ENCODE results near the gene SS18L1. TPM values are rescaled to one million over a fixed set of nuclear protein-coding genes. Genes with fewer than 3 reads are reported as not detected.

Gene SS18L1
- total RNA-seq, 1 donor from 2014 or later, result 19.3 TPM

DNA sequence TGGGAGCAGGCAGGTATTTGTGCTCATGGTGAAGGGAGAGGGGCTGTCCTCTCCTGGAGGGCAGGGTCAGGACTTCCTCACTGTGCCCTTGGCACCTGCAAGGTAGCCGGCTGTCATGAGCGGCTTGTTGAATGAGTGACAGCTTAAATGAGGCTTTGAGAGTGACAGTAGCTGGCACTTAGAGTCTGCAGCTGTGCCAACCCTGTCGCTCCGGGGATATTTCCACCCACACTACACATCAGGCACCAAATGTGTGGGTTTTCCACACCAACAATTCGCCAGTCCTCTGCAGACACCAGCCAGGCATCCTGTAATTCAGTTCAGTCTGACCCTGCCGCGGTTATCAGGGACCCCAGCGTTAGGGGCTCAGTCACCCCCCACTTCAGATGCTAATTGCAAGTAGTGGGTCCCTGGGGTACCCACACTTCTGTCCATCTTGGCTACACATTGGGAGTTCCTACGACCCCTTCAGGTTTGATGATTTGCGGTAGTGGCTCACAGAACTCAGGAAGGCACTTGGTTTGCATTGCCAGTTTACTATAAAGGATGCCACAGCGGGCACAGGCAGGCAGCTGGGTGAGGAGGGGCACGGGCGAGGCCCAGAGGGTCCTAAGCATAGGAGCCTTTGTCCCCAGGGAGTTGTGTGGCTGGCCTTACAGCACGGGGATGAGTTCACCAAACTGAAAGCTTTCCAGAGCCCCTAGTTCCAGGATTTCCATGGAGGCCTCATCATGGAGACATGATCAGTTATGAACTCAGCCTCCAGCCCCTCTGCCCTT is 48.4 kb downstream of the SS18L1 start:
- DNase-seq (ENCODE audit: low read depth), result no peak

DNA sequence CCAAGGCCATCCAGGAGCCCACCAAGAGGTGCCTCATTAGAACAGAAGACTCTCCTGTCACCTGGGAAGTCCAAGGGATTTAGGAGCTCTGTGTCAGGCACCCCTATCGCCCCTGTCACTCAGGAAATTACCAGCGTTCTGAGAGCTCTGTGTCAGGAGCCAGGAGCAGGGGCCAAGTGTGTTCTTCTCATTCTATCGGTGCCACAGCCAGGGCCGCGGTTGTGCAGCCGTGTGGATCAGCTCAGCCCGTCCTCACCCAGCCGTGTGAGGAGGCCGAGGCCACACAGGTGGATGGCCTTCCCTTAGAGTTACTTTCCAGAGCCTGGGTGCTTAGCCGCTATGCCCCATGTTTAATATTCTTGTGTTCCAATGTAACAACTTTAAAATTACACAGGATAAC is 49.1 kb downstream of the SS18L1 start:
- DNase-seq (ENCODE audit: low read depth), result no peak

DNA sequence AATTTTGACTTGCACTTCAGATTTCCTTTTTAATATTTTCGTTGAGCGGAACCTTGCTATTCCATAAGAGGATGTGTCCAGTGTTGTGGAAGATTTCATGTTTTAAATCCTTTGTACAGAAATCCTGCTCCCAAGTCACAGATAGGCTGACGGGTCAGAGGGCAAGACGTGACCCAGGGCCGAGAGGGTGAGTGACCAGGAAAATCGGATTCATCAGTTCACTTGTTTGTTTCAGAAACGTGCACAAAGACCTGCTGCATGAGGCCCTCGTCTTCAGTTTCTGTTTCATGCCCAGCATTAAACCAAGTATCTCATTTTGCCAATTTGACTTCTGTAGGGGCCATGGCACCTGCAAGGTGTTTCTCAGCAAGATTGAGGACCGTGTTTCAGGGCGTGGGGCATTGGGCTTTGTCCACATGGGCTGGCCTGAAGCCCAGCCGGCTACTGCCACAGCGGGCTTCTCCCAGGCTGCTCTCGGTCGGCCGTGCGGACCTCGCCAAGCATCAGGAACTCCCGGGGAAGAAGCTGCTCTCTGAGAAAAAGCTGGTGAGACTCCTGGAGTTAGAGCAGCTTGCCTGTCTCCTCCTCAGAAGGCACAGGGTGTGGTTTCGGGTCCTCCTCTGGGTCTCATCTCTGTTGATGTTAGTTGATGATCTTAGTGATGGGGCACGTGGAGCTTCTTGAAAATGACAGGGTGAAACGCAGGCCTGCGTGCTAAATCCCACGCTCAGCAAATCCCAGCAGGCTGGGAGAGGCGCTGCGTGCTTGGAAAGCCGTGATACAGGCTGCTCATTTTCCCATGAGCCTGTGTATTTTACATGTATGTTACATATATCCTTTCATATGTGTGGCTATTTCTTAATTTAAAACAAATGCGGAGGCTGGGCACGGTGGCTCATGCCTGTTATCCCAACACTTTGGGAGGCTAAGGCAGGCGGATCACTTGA is 49.8 kb downstream of the SS18L1 start:
- no peak for DNase-seq (ENCODE audit: low read depth)

DNA sequence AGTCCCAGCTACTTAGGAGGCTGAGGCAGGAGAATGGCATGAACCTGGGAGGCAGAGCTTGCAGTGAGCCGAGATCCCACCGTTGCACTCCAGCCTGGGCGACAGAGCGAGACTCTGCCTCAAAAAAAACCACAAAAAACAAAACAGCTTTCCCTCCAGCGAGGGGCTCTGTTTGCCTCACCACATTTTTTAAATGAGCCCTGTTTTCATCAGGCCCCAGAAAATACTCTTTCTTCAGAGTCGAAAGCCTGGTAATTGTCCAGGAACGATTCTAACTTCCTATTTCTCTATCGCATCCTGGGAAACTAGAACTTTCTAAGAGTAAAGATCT is 51.5 kb downstream of the SS18L1 start:
- no peak for DNase-seq (ENCODE audit: low read depth)

DNA sequence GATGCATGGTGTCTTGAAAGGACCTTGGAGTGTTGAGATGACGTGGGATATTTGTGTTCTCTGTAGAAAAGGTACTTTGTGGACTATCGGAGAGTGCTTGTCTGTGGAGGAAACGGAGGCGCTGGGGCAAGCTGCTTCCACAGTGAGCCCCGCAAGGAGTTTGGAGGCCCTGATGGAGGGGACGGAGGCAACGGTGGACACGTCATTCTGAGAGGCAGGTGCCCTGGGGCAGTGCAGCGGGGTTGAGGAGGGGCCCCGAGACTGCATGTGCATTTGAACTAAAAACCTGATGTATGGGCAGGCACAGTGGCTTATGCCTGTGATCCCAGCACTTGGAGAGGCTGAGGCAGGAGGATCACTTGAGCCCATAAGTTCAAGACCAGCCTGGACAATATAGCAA is 52.2 kb downstream of the SS18L1 start:
- DNase-seq (ENCODE audit: low read depth), result no peak

DNA sequence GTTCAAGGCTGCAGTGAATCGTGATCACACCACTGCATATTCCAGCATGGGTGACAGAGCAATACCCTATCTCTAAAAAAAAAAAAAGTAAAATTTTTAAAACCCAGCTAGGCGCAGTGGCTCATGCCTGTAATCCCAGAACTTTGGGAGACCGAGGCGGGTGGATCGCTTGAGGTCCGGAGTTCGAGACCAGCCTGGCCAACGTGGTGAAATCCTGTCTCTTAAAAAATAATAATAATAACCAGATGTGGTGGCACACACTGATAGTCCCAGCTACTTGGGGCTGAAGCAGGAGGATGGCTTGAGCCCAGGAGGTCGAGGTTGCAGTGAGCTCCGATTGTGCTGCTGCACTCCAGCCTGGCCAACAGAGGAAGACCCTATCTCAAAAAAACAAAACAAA is 52.7 kb downstream of the SS18L1 start:
- DNase-seq (ENCODE audit: low read depth), result no peak

DNA sequence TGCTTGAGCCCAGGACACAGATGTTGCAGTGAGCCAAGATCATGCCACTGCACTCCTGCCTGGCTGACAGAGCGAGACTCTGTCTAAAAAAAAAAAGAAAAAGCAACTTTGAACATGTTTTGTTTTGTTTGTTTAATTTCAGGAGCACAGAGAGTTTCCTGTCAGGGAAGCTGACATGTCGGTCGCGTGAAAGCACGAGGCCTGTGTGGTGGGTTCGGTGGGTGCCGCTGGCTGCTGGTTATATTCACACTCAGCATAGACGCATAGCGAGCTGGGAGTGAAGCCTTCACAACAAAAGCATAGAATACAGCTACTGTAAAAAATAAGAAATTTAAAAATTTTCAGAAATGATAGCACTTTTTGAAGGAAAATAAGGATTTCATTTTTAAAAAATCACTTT is 53.7 kb downstream of the SS18L1 start:
- no peak for DNase-seq (ENCODE audit: low read depth)

DNA sequence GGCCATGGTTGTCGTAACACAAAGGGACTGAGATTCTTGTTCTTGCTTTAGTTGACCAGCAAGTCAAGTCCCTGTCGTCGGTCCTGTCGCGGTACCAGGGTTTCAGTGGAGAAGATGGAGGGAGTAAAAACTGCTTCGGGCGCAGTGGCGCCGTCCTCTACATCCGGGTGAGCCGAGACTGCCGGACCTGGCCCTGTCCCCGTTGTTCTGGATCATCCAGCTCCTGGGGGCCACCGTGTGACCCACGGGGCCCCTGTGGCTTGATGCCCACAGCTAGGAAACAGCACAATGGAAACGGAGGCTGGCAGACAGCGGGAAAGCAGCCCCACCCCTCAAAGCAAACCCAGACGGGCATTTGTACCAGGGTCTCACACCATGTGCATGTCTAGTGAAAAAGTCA is 54.2 kb downstream of the SS18L1 start:
- DNase-seq (ENCODE audit: low read depth), result no peak

DNA sequence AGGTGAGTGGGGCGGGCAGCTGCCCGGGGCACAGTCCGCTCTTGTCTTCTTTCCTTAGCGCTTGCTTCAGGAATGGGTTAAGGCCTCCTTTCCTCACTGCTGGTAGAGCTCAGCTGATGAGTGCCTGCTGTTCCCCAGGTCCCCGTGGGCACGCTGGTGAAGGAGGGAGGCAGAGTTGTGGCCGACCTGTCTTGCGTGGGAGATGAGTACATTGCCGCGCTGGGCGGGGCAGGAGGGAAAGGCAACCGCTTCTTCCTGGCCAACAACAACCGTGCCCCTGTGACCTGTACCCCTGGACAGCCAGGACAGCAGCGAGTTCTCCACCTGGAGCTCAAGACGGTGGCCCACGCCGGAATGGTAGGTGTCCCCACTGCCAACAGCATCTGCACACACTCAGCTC is 54.9 kb downstream of the SS18L1 start:
- DNase-seq (ENCODE audit: low read depth), result no peak

DNA sequence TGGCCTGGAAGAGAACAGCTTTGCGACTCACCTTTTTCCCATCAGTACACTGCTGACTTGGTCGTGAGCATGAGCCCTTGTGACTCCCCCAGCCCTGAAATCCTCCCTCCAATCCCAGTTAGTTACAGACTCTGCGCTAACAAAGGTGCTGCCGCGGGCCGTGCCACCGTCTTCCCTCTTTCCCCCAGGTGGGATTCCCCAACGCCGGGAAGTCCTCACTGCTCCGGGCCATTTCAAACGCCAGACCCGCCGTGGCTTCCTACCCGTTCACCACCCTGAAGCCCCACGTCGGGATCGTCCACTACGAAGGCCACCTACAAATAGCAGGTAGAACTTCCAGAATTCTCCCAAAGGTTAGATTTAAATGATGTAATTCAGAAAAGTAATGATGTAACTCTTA is 55.4 kb downstream of the SS18L1 start:
- DNase-seq (ENCODE audit: low read depth), result no peak

DNA sequence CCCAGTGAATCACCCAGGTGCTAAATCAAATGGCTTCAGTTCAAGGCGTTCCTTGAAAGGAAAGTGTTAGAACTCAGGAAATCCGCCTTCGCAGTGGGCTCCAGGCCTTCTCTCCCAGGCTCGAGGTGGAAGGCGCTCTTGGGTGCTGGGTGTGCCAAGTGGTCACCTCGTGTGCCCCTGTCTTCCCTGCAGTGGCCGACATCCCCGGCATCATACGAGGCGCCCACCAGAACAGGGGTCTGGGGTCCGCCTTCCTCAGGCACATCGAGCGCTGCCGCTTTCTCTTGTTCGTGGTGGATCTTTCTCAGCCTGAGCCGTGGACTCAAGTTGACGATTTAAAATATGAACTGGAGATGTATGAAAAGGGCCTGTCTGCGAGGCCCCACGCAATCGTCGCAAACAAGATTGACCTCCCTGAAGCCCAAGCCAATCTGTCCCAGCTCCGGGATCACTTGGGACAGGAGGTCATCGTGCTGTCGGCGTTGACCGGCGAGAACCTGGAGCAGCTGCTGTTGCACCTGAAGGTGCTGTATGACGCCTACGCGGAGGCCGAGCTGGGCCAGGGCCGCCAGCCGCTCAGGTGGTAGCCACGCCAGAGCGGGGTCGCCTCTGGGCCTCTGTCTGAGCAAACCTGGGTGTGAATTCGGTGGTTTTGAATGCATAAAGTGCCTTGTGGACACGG is 57.1 kb downstream of the SS18L1 start:
- no peak for DNase-seq (ENCODE audit: low read depth)

DNA sequence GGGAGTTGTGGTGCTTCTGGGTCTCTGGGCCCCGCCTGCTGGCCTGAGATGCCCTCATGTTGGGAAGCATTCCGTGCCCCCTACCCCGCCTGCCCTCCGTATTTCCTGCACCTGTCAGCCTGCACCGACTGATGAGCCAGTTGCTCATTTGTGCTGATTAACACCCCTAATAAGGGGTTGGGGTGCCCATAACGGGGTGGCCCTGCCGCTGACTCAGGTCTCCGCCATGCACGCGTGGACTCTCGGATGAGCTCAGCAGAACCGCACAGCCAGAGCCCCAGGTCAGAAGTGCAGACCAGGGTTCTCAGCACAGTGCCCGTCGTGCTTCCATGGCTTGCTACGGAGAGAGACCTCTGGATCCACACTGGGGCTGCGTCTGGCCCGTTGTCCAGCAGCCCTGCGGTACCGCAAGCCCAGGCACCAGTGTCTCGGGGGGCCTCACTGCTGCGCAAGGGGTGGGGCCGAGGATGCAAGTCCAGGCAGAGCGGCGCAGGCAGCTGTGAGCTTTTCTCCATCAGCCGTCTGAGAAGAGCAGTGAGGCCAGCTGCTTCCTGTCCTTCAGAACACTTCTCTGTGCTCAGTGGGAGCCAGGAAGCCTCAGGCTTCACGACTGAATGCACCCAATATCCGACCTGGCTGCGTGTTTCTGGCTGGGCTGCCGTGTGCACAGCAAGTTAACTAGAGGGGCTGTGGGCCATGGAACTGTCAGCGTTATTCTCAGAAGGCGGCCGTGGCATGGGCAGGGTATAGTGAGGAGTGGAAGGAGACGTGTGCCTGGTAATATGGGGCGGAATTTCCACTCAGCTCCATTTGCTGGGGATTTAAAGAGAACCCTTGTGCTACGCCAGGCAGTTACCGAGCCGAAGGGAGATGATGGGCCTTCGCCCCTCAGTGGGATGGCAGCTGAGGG is 57.9 kb downstream of the SS18L1 start:
- no peak for DNase-seq (ENCODE audit: low read depth)

DNA sequence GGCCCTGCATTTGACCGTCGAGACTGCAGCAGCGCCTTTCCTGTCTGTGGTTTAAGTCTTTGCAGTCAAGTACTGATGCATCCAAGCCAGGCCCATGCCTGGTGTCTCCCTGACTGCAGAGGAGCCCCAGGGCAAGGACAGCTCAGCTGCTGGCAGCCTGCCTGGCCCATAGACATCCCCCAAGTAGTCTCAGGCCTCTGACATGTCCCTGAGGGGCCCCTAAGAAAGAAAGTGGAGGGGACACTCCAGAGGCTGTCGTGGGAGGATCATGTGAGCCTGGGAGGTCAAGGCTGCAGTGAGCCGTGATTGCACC is 58.5 kb downstream of the SS18L1 start:
- no peak for DNase-seq (ENCODE audit: low read depth)

DNA sequence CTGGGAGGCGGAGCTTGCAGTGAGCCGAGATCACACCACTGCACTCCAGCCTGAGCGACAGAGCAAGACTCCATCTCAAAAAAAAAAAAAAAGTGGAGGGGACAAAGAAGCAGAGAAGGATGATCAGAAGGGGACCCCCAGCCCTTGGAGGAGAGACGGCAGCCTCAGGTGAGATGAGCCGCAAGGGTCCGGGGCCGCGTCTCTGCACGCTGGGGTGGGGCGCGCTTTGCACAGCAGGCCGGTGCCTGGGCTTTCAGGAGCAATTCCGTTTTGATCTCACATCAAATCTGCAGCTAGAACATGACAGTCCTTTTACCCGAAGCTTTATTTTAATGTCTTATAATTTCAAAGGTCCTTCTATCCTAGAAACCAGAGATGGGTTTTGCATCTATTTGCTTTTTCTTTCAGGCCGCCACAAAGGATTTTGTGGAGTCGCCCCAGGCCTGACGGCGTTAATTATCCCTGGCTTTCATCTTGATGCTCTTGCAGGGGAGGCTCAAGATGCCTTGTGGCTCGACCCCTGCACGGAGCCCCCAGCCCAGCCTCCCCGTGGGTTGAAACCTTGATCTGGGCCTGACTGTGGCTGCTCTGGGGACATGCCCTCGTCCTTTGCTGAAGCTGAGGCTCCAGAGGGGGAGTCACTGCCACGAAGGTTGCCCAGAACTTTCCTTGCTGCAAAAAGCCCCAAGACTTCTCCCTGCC is 59.3 kb downstream of the SS18L1 start:
- no peak for DNase-seq (ENCODE audit: low read depth)

DNA sequence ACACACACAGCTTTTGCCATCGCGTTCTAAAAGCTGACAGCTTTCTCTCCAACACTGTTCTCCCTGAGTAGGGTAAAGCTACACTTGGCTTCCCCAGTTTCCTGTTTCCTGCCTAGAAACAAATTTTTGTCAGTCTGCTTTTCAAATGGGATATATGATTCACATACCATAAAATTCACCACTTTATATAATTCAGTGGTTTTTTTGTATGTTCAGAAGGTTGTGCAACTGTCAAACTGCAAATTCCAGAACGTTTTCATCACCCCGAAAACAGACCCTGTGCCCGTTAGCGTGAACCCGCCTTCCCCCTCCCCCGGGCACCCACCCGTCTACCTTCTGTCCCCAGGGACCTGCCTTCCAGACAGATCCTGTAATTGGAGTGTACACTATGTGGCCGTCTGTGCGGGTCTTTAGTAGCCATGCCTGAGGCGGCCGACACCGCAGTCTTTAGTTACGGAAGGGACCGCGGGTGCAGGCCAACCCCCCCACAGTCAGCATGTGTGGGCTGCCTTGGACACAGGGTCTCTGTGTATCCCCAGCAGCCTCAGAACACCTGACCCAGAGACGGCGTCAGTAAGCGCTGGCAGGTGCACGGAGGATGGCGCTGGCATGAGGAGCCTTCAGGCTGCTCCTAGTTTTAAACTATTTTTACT is 59.9 kb downstream of the SS18L1 start:
- no peak for DNase-seq (ENCODE audit: low read depth)

DNA sequence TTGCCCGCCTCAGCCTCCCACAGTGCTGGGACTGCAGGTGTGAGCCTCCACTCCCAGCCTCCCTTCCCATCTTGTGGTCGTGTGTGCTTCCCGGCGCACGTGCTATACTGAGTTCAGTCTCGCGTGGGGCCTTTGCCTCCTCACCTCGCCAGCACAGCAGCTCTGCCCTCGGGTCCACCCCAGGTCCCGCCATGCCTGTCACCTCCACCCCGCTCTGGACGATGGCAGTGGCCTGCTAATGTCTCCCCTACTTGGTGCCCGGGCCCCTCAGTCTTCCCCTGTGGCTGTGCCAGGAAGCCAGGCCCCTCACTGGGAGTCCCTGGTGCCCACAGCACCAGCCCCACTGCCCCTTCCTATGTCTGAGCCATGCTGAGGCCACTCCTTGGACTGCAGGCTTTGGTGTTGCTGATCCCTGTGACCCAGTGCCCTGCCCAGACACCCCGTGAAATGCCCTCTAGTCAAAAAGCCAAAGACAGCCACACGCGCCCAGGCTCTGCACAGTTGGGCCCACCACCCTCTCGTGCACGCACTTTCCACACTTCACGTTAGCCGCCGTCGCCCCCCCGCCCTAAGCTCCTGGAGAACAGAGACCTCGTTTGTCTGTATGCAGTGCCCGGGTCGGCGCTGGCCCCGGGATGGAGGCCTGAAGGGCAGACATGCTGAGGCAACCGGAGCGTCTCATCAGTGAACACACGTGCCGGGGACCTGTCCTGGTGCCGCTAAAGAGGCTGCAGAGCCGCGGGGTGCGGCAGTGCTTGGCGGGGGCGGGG is 62.2 kb downstream of the SS18L1 start:
- DNase-seq (ENCODE audit: low read depth), result no peak

DNA sequence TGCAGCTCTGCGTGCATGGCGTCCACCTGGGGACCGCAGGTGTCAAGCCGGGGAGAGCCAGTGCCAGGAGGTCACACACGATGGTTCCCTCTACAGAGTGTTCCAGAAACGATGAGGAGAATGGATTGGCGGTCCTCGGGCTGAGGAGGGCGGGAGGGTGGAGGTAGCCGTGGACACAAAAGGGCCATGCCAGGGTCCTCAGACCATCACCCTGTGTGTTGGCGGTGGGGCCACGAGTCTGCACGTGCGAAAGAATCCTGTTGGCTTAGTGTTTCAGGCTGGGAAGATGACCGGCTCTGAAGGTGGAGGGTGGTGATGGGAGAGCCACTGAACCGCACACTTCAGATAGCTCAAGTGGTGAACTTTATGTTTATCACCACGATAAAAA is 62.8 kb downstream of the SS18L1 start:
- DNase-seq (ENCODE audit: low read depth), result no peak

DNA sequence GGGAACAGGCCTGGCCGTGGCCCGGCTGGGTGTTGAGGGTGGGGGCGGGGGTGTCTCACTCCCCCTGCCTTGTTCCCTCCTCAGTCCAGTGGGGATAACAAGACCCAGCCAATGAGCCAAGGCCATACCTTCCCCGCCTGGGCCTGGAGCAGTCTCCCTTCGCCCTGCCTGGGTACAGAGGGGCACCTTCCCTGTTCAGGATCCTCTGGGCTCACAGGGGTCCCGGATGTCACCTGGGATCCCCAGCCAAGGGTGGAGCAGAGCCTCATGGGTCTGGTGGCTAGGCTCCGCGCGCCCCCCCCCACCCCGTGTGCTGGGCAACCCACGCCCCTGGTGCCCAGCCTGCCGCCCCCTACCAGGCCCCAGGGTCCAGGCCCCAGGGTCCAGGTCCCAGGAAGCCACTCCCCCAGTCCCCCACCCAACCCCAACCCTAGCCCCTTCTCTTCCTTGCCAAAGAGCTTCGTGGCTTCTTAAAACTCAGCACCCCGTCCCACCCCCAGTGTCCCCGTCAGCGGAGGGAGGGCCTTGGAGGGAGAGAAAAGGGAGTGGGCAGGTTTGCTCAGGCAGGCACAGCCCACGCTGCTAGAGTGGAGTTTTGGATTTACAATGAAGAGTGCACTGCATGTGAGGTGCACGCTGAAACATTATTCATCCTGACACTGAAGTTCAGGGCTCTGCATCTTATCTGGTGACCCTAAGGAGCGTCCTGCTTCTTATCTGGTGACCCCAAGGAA is 64.7 kb downstream of the SS18L1 start:
- no peak for DNase-seq (ENCODE audit: low read depth)

Measured in myocyte (in vitro differentiated cells).